Stimulated activated CD4-positive, alpha-beta T cell treated with anti-CD3 and anti-CD28 coated beads, Interleukin-2, amount 100 ng/mL, for 48 hours (primary cell): Measurements from ENCODE around the gene SEC61A1.

ENCODE experiments used
- DNase-seq, 2 donors: peaks; one replicate each; pipeline ENCODE4 v3.0.0-alpha.2; 2020

The SEC61A1 gene

GRCh38 chr3:128060473-128061381, 8.5 kb downstream of the SEC61A1 start:
- DNase-seq: no peak

DNA sequence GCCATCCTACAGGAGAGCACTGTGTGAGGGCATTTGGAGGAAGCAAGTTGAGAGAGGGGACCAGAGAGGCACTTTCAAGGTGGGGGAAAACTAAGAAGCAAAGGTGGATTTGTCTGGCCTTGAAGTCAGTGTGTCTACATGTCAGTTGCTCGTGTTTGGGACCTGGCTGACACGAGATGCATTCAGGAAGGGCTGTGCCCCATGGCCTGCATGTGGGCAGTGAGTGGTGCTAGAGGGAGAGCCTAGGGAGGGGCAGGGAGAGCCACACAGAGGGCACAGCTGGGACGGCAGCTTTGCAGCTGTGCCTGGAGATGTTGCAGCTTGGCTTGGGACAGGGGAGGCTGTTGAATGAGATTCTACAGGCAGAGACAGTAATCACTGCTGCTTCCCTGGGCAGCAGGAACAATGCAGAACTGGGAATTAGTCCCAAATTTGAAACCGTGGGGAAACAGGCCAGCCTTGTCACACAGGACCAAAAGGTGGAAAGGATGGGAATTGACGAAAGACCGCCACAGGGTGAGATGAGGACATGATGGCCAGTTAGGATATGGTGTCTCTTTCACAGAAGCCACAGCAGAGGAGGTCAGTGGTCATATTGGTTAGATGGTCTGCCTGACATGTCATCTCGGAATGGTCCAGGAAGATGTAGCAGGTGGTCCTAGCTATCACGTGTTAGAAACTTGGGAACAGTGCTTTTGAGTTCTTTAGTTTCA, 10.0 kb downstream of the SEC61A1 start:
- no peak for DNase-seq

GRCh38 chr3:128063865-128064264, 11.6 kb downstream of the SEC61A1 start:
- no peak for DNase-seq

- no peak for DNase-seq
These were observed 12.7 kb downstream of the SEC61A1 start for GRCh38 chr3:128064962-128065361.

DNA sequence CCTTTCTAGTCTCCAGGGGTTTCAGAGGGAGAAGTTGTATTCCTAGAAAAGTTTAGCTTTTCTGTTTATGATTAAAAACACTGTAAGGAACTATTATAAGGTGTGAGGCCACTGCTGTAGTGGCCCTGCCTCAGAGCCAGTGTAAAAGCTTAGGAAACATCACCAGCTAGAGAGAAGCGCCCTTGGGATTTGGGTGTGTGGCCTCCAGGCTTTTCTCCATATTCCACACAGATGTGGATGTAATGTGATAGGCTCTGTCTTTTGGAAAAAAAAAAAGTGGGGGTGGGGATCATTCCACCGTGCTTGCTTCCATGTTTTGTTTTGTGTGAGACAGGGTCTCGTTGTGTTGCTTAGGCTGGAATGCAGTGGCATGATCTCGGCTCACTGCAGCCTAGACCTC, 13.9 kb downstream of the SEC61A1 start:
- DNase-seq: no peak

DNA sequence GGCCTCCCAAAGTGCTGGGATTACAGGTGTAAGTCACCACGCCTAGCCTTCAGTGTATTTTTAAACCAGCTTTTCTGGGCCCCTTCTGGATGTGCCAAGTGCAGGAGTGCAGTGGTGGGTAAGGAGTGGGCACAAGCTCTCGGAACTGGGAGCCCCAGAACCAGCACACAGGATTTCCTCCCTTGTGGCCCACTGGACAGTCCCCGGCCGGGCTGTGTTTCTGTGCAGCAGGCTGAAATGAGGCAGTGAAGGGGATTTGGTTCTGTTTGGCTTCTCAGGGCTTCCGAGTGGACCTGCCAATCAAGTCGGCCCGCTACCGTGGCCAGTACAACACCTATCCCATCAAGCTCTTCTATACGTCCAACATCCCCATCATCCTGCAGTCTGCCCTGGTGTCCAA, 14.4 kb downstream of the SEC61A1 start:
- no peak for DNase-seq

- DNase-seq: no peak
These were observed 15.3 kb downstream of the SEC61A1 start for GRCh38 chr3:128067489-128067888.

DNA sequence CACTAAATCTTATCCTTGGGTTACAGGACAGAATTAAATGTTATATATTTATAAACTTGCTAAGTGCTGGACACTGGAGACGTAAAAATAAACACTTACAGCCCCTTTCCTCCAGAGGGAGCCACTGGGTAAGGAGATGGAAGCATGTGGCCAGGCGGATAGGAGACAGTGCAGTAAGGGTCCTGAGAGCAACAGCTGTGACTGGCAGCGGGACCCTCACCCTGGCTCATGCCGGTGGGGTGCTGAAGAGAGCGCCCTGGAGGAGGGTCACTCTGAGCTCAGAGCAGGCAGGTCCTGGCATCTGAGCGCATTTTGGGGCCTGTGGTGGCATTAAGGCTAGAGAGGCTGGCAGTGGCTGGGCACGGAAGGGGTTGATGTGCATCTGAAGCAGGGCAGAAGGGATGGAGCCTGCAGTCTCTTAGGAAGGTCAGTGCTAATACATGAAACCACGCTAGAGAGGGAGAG, 16.0 kb downstream of the SEC61A1 start:
- DNase-seq: no peak

DNA sequence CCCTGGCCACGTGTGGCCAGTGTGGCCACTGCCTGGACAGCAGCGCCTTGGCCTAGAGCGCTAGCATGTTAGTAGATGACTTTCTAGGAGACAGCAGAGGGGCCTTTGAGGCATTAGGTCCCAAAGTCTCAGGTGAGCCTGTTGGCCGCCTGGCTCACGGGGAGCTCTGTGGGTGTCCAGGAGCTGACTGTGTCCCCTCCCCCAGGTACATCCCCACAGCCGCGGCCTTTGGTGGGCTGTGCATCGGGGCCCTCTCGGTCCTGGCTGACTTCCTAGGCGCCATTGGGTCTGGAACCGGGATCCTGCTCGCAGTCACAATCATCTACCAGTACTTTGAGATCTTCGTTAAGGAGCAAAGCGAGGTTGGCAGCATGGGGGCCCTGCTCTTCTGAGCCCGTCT, 17.0 kb downstream of the SEC61A1 start:
- no peak for DNase-seq

- DNase-seq: no peak
These were observed 18.8 kb downstream of the SEC61A1 start for GRCh38 chr3:128070898-128071591.

DNA sequence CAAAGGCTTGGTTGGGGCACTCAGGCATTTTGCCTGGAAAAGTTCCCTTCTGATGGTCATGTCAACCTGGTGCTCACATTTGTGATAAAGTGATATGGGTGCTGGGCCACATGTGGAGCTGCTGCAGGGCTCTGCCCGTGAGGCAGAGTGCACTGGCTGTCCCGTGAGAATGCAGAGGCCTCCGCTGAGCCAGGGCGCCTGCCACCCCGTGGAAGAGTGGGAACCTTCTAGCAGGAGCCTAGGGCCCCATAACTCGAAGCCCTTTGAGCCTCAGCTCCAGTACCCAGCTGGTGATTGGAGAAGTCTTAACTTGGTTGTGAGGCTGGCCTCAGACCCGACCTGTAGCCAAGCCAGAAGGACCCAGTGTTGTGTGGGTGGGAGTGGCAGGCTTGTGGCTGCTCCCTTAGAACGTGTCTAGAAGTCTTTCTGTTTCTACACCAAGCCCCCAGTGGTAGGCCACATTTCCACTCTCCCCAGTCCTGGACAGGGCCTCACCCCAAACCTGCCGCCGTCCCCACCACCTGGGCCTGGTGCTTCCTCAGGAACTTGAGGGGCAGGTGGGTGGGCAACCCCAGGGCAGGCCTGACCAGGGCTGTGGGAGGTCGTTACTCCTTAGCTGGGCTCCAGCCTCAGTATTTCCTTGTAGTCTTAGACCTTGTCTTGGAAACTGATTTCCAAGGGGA, 19.7 kb downstream of the SEC61A1 start:
- no peak for DNase-seq

DNA sequence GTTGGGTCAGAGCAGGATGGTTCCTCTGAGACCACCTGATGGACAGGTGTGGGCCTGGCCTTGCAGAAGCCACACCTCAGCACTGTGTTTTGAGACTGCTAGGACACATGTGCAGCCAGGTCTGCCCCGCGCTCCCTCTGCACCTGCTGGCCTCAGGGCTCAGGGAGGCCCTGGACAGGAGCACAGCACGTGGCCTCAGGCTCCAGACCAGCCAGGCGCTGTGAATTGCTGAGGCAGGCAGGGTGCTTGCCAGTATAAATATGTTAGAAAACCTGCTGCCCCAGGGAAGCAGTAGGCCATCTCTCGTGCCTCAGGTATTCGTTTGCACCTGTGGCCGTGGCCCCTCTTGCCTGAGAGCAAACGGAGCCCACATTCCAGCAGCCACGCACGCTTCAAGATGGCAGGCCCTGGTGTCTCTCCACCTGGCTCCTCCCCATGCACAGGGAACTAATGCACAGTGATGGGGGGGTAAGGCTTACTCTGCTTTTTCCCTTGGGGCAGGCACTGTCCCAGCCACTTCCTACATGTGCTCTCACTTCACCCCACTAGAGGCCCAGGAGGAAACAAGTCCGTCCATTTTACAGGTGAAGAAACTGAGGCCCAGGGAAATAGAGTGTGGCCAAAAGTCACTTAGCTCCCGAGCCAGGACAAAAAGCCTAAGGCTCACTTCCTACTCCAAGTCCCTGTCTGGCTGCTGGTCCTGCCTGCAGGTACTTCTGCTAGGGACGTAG, 20.4 kb downstream of the SEC61A1 start:
- no peak for DNase-seq

GRCh38 chr3:128073185-128073725, 21.0 kb downstream of the SEC61A1 start:
- DNase-seq: no peak

DNA sequence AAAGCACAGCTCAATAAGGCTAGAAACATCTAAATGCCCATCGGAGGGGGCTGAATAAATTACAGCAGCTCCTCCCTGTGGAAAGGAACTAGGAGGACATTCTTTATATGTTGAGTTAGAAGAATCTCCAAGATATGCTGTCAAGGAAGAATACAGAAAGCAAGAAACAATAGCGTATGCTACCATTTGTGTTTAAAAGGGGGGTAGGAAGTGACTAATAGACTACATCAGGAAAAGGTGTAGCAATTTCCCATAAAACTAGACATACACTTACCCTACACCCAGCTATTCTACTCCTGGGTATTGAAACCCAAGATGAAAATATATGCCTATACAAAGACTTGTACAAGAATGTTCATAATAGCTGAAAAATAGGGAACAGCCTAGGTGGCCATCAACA, 21.6 kb downstream of the SEC61A1 start:
- DNase-seq: no peak

DNA sequence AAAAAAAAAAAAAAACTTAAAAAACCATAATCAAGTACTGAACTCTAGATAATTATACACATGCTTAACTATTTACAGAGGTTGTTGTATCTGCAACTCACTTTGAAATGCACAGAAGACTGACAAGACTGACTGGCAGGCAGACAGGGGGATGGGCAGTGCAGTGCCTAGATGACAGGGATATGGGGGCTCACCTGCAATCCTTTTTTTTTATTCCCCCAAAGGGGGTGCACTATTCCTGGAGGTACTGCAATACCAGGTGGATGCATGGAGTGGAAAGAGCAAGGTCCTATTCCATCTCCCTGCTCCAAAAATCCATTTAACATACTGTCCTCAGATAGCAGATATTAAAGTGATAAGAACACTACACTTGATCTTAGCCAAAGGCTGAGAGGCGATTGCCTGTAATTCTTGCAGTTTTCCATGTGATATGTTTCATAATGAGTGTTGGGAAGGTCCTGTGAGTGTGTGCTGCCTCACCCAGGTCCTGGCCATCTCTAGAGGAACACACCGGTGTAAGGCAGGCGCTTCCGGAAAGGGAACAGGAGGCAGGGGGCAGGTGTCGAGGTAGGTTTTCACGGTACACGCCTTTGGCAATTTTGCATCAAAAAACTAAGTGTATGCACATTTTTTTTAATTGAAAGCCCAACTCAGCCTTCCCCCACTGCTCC, 22.7 kb downstream of the SEC61A1 start:
- DNase-seq: no peak

DNA sequence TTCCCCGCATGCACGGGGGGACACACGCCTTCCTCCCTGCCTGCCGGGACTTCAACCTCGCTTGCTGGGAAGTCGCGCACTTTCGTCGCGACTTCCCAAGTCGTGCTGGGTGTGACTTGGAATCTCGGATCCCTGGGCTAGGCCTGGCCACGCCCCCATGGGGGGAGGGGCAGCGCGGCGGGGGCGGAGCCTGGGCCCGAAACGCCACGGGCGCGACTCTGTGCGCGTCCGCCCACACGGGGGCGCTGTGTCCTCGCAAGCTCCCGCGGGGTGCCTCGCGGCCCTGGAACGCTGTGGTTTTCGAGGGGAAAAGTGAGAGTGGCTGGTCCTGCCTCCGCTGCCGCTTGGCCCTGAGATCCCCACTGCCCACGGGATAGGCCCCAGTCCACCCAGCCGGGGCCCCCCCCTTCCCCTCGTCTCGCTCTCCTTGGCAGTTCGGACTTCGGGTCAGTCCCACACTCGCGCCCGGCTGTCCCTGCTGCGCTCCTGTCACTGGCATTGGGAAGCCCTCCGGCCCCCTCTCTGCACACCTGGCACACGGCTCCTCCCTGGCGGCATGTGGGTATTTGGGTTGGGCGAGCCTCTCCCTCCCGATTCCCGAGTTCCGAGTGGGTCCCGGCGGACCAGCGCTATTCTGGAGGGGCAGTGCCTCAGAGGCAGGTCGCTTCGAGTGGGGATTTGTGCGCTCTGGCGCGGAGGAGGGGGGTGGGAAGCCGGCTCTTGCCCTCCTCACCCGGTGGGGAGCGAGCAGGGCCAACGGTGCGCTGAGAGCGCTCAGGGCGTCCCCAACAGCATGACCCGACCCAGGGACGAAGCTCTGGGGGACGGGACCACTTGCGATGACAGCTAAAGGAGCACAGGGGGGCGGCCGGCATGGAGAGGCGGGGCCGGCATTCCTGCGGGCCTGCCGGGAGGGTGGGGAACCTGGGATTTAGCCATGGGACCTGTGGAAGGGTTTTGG, 23.6 kb downstream of the SEC61A1 start:
- DNase-seq: peak; percentile 82 to 89

GRCh38 chr3:128076483-128077201, 24.4 kb downstream of the SEC61A1 start:
- DNase-seq: peak in 1 of 2 donors; percentile 43

GRCh38 chr3:128077202-128077624, 25.0 kb downstream of the SEC61A1 start:
- DNase-seq: no peak

GRCh38 chr3:128077665-128078064, 25.4 kb downstream of the SEC61A1 start:
- DNase-seq: no peak
